HFF-Myc (cell line): ENCODE measurements around the gene MRGPRG.

Experiments
- DNase-seq: peaks from one replicate; pipeline ENCODE4 v3.0.0-alpha.2; 2011; ENCODE audit warnings: low read depth; ENCODE audit errors: extremely low read depth
- H3K4me3 ChIP-seq: replicated peaks from 2 replicates; pipeline ENCODE4 v1.5.1; 2011; ENCODE audit warnings: low read depth, mild to moderate bottlenecking, control low read depth, low read length
- CTCF ChIP-seq: IDR thresholded peaks from 2 replicates; pipeline ENCODE4 v1.5.1; 2012; ENCODE audit warnings: mild to moderate bottlenecking, low read depth, low read length, control low read depth; ENCODE audit errors: missing control alignments

Gene MRGPRG

GRCh38 chr11:3190600-3190999 is 28.0 kb downstream of the MRGPRG start:
- no peak for DNase-seq
- no peak for TF ChIP-seq CTCF
- H3K4me3 ChIP-seq: no peak overlapping the region

GRCh38 chr11:3189886-3190583 is 28.6 kb downstream of the MRGPRG start:
- H3K4me3 ChIP-seq: no peak overlapping the region
- DNase-seq: no peak
- TF ChIP-seq CTCF: no peak

- TF ChIP-seq CTCF: no peak
- DNase-seq: no peak
- H3K4me3 ChIP-seq: no peak overlapping the region
Observed at GRCh38 chr11:3189196-3189843, 29.3 kb downstream of the MRGPRG start.

- no peak for DNase-seq
- H3K4me3 ChIP-seq: no peak overlapping the region
- no peak for TF ChIP-seq CTCF
Observed at GRCh38 chr11:3188496-3189195, 30.0 kb downstream of the MRGPRG start.

GRCh38 chr11:3186166-3186953 is 32.3 kb downstream of the MRGPRG start:
- no peak for TF ChIP-seq CTCF
- H3K4me3 ChIP-seq: no peak overlapping the region
- no peak for DNase-seq

- no peak overlapping the region for H3K4me3 ChIP-seq
- no peak for TF ChIP-seq CTCF
- no peak for DNase-seq
Observed at GRCh38 chr11:3184732-3185347, 33.8 kb downstream of the MRGPRG start.
